SK-N-MC (cell line): ENCODE measurements around the gene ADGRB2.

Experiments
- EZH2 ChIP-seq: fragments of 200-600 bp; sonication (generic); IDR thresholded peaks from one replicate; pipeline ENCODE4 v1.6.1; 2017; ENCODE audit warnings: antibody characterized with exemption
- POLR2AphosphoS5 ChIP-seq: IDR thresholded peaks from 2 replicates; pipeline ENCODE4 v1.6.1; 2012; ENCODE audit warnings: mild to moderate bottlenecking, low read depth, low read length, borderline replicate concordance

GRCh38 chr1:31790641-31791091 is 26.5 kb upstream of the ADGRB2 start:
- TF ChIP-seq POLR2AphosphoS5 (no peak), EZH2 (no peak)
